ENCODE data around the gene ZNF609. TPM values are rescaled to one million over a fixed set of nuclear protein-coding genes. Genes with fewer than 3 reads are reported as not detected.
"Not testable (repeated sequence)": the region's sequence is repeated elsewhere in the genome, so short reads cannot be mapped to it uniquely, and the experiment has no call there.

The ZNF609 gene
- polyA plus RNA-seq, 1 experiment: 12.5 TPM

GRCh38 chr15:64493641-64494040 lies 33.3 kb downstream of the ZNF609 start:
- ChIA-PET CTCF (no interaction called here), POLR2A (no interaction called here)
- Histone ChIP-seq H3K36me3 (ENCODE audit: control insufficient read depth, insufficient read depth, low read length) (0 out of 2 replicates have a peak, but pooled peaks cover 1% of the 10 kb centered on the region), H3K27me3 (ENCODE audit: control insufficient read depth, insufficient read depth, low read length) (no peaks in the 10 kb centered on the region), H3K4me3 (ENCODE audit: low read depth, low read length) (no peak overlapping the region)
- no peak for DNase-seq (ENCODE audit: low read depth)
- TF ChIP-seq, protein P1, sequence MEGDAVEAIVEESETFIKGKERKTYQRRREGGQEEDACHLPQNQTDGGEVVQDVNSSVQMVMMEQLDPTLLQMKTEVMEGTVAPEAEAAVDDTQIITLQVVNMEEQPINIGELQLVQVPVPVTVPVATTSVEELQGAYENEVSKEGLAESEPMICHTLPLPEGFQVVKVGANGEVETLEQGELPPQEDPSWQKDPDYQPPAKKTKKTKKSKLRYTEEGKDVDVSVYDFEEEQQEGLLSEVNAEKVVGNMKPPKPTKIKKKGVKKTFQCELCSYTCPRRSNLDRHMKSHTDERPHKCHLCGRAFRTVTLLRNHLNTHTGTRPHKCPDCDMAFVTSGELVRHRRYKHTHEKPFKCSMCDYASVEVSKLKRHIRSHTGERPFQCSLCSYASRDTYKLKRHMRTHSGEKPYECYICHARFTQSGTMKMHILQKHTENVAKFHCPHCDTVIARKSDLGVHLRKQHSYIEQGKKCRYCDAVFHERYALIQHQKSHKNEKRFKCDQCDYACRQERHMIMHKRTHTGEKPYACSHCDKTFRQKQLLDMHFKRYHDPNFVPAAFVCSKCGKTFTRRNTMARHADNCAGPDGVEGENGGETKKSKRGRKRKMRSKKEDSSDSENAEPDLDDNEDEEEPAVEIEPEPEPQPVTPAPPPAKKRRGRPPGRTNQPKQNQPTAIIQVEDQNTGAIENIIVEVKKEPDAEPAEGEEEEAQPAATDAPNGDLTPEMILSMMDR (IDR thresholded peaks at IDR 0.05; ENCODE audit: insufficient read depth, low read depth, low read length): no peak

- DNase-seq (ENCODE audit: low read depth); POLR2A ChIA-PET; H3K4me3 ChIP-seq (ENCODE audit: low read depth, low read length); H3K27me3 ChIP-seq (ENCODE audit: control insufficient read depth, insufficient read depth, low read length): not testable (repeated sequence)
- CTCF ChIA-PET: interaction anchor here (1.9 kb wide), 1 partner anchor 29 kb away, joined by 4 read pairs; no protein-coding TSS in a partner anchor
- H3K36me3 ChIP-seq (ENCODE audit: control insufficient read depth, insufficient read depth, low read length): peaks cover 11% of the 10 kb centered on the region
Measured at GRCh38 chr15:64495968-64496367, 35.6 kb downstream of the ZNF609 start.

DNA sequence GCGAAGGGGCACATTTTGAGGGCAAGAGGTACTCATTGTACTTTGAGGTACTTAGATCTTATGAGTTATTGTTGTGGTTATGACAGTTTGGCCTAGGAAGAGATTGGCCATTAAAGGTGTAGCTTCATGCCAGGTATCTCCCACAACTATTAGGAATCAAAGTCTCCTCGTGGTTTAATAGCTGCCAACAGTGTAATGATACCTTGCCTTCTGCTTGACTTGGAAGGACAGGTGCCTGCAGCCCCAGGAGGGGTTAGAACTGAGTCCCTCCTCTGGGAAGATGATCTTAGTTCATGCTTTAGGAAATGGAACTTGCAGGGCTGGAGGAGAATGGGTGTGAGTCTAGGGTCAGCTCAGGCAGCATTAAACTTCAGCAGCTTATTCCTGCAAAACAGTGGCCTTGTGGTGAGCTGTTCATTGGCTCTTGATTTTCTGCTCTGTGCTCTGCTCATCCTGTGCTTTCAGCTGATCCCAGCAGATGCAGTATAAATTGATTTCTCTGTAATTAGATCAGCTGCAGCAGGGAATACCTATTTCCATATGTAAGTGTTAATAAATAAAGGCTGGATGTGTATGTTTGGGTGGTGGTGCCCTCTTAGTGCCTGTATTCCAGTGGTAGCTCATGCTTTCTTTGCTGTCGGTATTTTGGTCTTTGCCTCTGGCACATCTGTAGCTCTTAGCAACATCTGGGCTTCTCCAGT lies 40.5 kb downstream of the ZNF609 start:
- POLR2A ChIA-PET: no interaction called here
- DNase-seq (ENCODE audit: low read depth): no peak
- no peaks in the 10 kb centered on the region for H3K27me3 ChIP-seq (ENCODE audit: control insufficient read depth, insufficient read depth, low read length)
- TF ChIP-seq, protein P1 (IDR thresholded peaks at IDR 0.05; ENCODE audit: insufficient read depth, low read depth, low read length): no peak
- no peak overlapping the region for H3K4me3 ChIP-seq (ENCODE audit: low read depth, low read length)
- CTCF ChIA-PET: interaction anchor here (1.4 kb wide), 1 partner anchor 12 kb away, joined by 3 read pairs; no protein-coding TSS in a partner anchor
- H3K36me3 ChIP-seq (ENCODE audit: control insufficient read depth, insufficient read depth, low read length): peaks cover 12% of the 10 kb centered on the region

- ChIA-PET POLR2A (no interaction called here), CTCF (interaction anchor here (1.4 kb wide), 1 partner anchor 12 kb away, joined by 3 read pairs; no protein-coding TSS in a partner anchor)
- DNase-seq (ENCODE audit: low read depth): no peak
- Histone ChIP-seq H3K36me3 (ENCODE audit: control insufficient read depth, insufficient read depth, low read length) (peaks cover 12% of the 10 kb centered on the region), H3K27me3 (ENCODE audit: control insufficient read depth, insufficient read depth, low read length) (no peaks in the 10 kb centered on the region), H3K4me3 (ENCODE audit: low read depth, low read length) (no peak overlapping the region)
- TF ChIP-seq, protein P1 (IDR thresholded peaks at IDR 0.05; ENCODE audit: insufficient read depth, low read depth, low read length): no peak
Measured at GRCh38 chr15:64501396-64501715, 41.0 kb downstream of the ZNF609 start.

DNA sequence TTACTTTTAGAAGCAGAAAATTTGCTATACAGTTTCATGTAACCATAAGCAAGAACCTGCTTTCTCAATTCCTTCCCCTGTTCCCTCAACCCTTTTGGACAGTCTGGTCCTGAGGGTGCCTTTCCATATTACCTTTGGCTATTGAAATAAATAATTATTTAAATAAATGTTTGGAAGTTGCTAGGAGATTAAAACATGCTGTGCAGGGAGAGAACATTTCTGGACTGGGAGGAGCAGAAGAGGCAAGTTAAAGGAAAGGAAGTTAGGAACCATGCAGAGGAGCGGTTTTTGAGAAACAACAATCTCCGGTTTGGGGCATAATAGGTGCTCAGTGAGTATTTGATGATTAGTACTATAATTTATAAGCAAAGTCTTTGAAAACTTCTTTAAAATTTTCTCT lies 41.8 kb downstream of the ZNF609 start:
- TF ChIP-seq, protein P1 (IDR thresholded peaks at IDR 0.05; ENCODE audit: insufficient read depth, low read depth, low read length): no peak
- no peaks in the 10 kb centered on the region for H3K27me3 ChIP-seq (ENCODE audit: control insufficient read depth, insufficient read depth, low read length)
- no peak overlapping the region for H3K4me3 ChIP-seq (ENCODE audit: low read depth, low read length)
- ChIA-PET POLR2A (no interaction called here), CTCF (interaction anchor here (1.0 kb wide), 1 partner anchor 25 kb away, joined by 3 read pairs; no protein-coding TSS in a partner anchor)
- peaks cover 12% of the 10 kb centered on the region for H3K36me3 ChIP-seq (ENCODE audit: control insufficient read depth, insufficient read depth, low read length)
- DNase-seq (ENCODE audit: low read depth): no peak

GRCh38 chr15:64502551-64502950 lies 42.2 kb downstream of the ZNF609 start:
- CTCF ChIA-PET: interaction anchor here (1.0 kb wide), 1 partner anchor 25 kb away, joined by 3 read pairs; no protein-coding TSS in a partner anchor
- Histone ChIP-seq H3K36me3 (ENCODE audit: control insufficient read depth, insufficient read depth, low read length) (peaks cover 11% of the 10 kb centered on the region), H3K4me3 (ENCODE audit: low read depth, low read length) (no peak overlapping the region), H3K27me3 (ENCODE audit: control insufficient read depth, insufficient read depth, low read length) (no peaks in the 10 kb centered on the region)
- DNase-seq (ENCODE audit: low read depth): no peak
- TF ChIP-seq, protein P1 (IDR thresholded peaks at IDR 0.05; ENCODE audit: insufficient read depth, low read depth, low read length): no peak
- POLR2A ChIA-PET: no interaction called here
